Aorta (tissue), 5 donors: ENCODE data around the gene MYBPC1. TPM values are rescaled to one million over a fixed set of nuclear protein-coding genes. Genes with fewer than 3 reads are reported as not detected.

ENCODE experiments used
- ATAC-seq: fragments of 200-7000 bp; cut with Tn5 transposase; one replicate; pipeline ENCODE4 v1.9.1; 2022; ENCODE audit warnings: moderate library complexity; ENCODE audit not compliant: low FRiP score
- DNase-seq, 2 donors: peaks; one replicate each; pipeline ENCODE4 v3.0.0-alpha.2; 2020
- H3K27ac ChIP-seq, 2 donors: one replicate each; pipeline ENCODE4 v1.5.1; 2013; ENCODE audit warnings: low read length in 2 of 2, mild to moderate bottlenecking in 2 of 2, moderate library complexity in 2 of 2, control low read depth in 1 of 2, inconsistent platforms in 1 of 2, low read depth in 1 of 2
- H3K27me3 ChIP-seq, 2 donors: one replicate each; pipeline ENCODE4 v1.6.1; 2013; ENCODE audit warnings: control low read depth in 1 of 2, low read length in 1 of 2, mild to moderate bottlenecking in 1 of 2, moderate library complexity in 1 of 2; ENCODE audit not compliant: insufficient read depth in 2 of 2, control insufficient read depth in 1 of 2
- H3K36me3 ChIP-seq, 2 donors: one replicate each; pipeline ENCODE4 v1.6.1; 2013; ENCODE audit warnings: control low read depth in 1 of 2, low read length in 1 of 2, mild to moderate bottlenecking in 1 of 2; ENCODE audit not compliant: insufficient read depth in 2 of 2, control insufficient read depth in 1 of 2
- H3K4me1 ChIP-seq, 2 donors: one replicate each; pipeline ENCODE4 v1.6.1; 2013; ENCODE audit warnings: low read length in 2 of 2, control low read depth in 1 of 2, mild to moderate bottlenecking in 1 of 2, moderate library complexity in 1 of 2; ENCODE audit not compliant: insufficient read depth in 2 of 2, control insufficient read depth in 1 of 2
- H3K4me3 ChIP-seq, 2 donors: one replicate each; pipeline ENCODE4 v1.5.1; 2013; ENCODE audit warnings: low read length in 2 of 2, control low read depth in 1 of 2, mild to moderate bottlenecking in 1 of 2
- H3K9me3 ChIP-seq: one replicate; pipeline ENCODE4 v1.6.1; 2013; ENCODE audit warnings: mild to moderate bottlenecking, low read length; ENCODE audit not compliant: control insufficient read depth
- WGBS, 2 donors: extraction: QIAGEN DNeasy Blood & Tissue Kit; methylation state at CpG; one replicate each; pipeline ENCODE4 v1.1.7; 2013; 5-methylcytosine and 5-hydroxymethylcytosine counted together
- intact Hi-C, 2 donors: fragments of 100-400 bp; cut with DNase I; formaldehyde crosslinking; loops; one replicate each; pipeline versions ENCODE4 v1.14.2 to v1.15.0; 2022
- polyA plus RNA-seq, 2 donors: library from polyadenylated mRNA; stranded (reverse); fragments of 200-250 nt; gene quantifications; one replicate each; pipeline ENCODE4 v1.2.3, GENCODE V29; 2013
- total RNA-seq, 2 donors: library from RNA; stranded (reverse); fragmentation: NEBNext Ultra II Directional; extraction: Animal tissue kit (Norgen Biotek cat#: 25700); gene quantifications; one replicate each; pipeline ENCODE4 v1.2.1, GENCODE V29; 2021
- donor health status: healthy with polysubstance abuse.
- donor health status: Bipolar disorder and iron deficiency.
- donor health status: DM: no; HTN: no; CAD: no.
- donor health status: DM: no; HTN: no; CAD: no.
- donor health status: DM: yes; HTN: yes; CAD: no.

Gene MYBPC1
- total and polyA plus RNA-seq, 4 donors = 0.36 TPM; not detected in 3

GRCh38 chr12:101608301-101609133 is 13.7 kb downstream of the MYBPC1 start:
- WGBS, 2 donors = 75 to 78% methylated on average over 10 of the region's 10 CpGs
- no peaks in the 10 kb centered on the region for H3K27me3 ChIP-seq
- intact Hi-C loops = no loop called here
- H3K9me3 ChIP-seq = no peaks in the 10 kb centered on the region
- no peak for ATAC-seq
- no peaks in the 10 kb centered on the region for H3K4me1 ChIP-seq
- no peaks in the 10 kb centered on the region for H3K36me3 ChIP-seq
- DNase-seq = no peak
- no peak overlapping the region for H3K4me3 ChIP-seq
- no peak overlapping the region for H3K27ac ChIP-seq

GRCh38 chr12:101609198-101609597 is 14.4 kb downstream of the MYBPC1 start:
- no peak for ATAC-seq
- no peaks in the 10 kb centered on the region for H3K36me3 ChIP-seq
- H3K4me1 ChIP-seq = no peaks in the 10 kb centered on the region
- no peak overlapping the region for H3K27ac ChIP-seq
- H3K27me3 ChIP-seq = no peaks in the 10 kb centered on the region
- H3K4me3 ChIP-seq = no peak overlapping the region
- no peaks in the 10 kb centered on the region for H3K9me3 ChIP-seq
- intact Hi-C loops = no loop called here
- DNase-seq = no peak
- 92 to 97% methylated on average over 4 of the region's 4 CpGs for WGBS, 2 donors

DNA sequence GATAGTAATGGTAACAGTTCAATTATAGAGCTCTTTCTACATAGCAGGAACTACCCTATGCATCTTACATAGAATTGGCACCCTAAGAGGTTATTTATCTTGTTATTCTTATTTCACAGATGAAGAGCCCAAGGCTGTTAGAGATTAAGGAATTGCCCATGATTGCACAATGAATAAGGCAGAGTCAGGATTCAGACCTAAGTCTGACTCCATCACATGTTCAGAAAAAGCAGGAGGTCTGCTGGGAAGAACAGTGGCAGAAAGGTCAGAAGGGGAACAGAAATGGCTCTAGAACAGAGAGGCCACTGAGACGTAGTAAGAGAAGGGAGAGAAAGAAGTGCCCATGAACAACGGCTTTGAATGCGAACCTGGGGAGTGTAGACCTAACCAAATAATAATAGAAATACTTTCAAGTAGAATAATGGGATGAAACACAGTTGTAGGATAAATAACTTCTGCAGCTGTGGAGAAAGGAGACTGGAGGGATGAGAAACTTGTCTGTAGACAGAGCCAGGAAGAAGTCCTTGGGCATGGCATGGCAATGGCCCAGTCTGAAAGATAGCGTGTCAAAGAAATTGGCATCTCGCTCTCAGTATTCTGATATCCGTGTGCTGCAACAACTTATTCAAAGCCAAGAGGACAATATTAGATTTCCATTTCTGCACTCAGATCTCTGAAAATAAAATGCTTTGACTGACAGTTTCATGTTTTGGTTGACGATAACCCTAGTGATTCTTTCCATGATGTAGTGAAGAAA is 17.6 kb downstream of the MYBPC1 start:
- Histone ChIP-seq H3K4me3 (no peak overlapping the region), H3K4me1 (no peaks in the 10 kb centered on the region), H3K9me3 (no peaks in the 10 kb centered on the region), H3K36me3 (no peaks in the 10 kb centered on the region), H3K27ac (no peak overlapping the region), H3K27me3 (no peaks in the 10 kb centered on the region)
- ATAC-seq (peak; percentile 20), DNase-seq (no peak)
- 30 to 39% methylated on average over 7 of the region's 7 CpGs for WGBS, 2 donors
- intact Hi-C loops = no loop called here

DNA sequence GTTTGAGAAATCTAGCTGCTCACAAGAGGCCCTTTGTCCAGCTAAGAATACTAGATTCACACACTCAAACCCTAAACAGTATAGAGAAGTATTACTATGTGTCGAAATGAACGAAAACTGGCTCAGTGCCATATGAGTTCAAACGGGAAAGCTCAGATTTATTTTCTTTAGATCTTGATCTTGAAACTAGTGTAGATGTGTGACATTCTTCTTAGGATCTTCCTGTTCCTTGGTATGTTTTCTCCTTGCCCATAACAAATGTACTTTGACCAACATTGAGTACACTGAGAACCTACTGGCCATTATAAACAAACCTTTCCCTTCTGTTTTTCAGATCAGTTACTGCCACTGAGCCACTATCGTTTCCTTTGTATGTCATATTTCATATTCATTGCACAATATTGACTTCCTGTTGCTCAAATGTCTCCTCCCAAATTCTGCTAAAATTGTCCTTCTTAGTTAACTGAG is 21.3 kb downstream of the MYBPC1 start:
- Histone ChIP-seq H3K27ac (no peak overlapping the region), H3K9me3 (no peaks in the 10 kb centered on the region), H3K4me3 (no peak overlapping the region), H3K4me1 (peaks cover 0 to 3% of the 10 kb centered on the region in 2 donors), H3K36me3 (no peaks in the 10 kb centered on the region), H3K27me3 (no peaks in the 10 kb centered on the region)
- ATAC-seq (peak; percentile 61), DNase-seq (no peak)
- intact Hi-C loops = no loop called here
- 12 to 16% methylated on average over 4 of the region's 4 CpGs for WGBS, 2 donors

DNA sequence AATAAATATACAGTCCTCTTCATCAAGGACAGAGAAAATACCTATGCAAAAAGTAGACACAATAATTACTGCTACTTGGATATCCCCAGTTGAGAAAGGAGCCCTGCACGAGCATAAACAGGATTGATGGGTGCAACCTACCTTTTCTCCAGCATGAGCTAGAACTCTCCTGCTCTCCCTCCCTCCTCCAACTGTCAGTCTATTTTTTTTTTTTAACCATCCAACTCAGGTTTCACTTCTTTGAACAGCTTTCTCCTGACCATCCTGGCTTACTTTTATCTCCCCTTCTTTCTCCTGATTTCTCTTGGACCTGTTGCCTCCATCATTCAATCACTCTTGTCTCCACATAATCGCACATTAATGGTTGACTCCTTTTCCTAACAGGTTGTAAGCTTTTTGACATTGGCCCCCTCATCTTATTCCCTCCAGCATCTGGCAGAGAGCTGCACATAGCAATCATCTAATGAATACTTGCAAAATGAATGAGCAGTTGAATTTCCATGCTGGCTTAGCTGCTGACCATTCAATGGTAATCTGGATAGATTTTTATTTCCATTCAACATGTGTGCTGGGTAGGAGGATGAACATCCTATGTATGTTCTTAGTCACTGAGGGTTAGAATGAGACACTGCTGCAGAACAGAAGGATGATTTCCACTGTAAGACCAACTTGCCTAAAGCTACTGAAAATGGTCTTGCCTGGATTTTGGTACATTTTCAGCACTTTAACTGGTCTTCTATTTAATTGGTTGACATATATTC is 24.4 kb downstream of the MYBPC1 start:
- no peaks in the 10 kb centered on the region for H3K9me3 ChIP-seq
- H3K4me1 ChIP-seq = peaks cover 0 to 3% of the 10 kb centered on the region in 2 donors
- ATAC-seq (no peak), DNase-seq (no peak)
- no peaks in the 10 kb centered on the region for H3K36me3 ChIP-seq
- intact Hi-C loops = no loop called here
- no peaks in the 10 kb centered on the region for H3K27me3 ChIP-seq
- no peak overlapping the region for H3K4me3 ChIP-seq
- no peak overlapping the region for H3K27ac ChIP-seq
- 85 to 95% methylated on average over 2 of the region's 2 CpGs for WGBS, 2 donors

GRCh38 chr12:101619858-101620761 is 25.3 kb downstream of the MYBPC1 start:
- Histone ChIP-seq H3K36me3 (no peaks in the 10 kb centered on the region), H3K4me1 (peaks cover 0 to 3% of the 10 kb centered on the region in 2 donors), H3K4me3 (no peak overlapping the region), H3K9me3 (no peaks in the 10 kb centered on the region), H3K27me3 (no peaks in the 10 kb centered on the region), H3K27ac (no peak overlapping the region)
- intact Hi-C loops = no loop called here
- DNase-seq (no peak), ATAC-seq (no peak)
- 13 to 15% methylated on average over 6 of the region's 6 CpGs for WGBS, 2 donors

GRCh38 chr12:101620762-101621133 is 26.0 kb downstream of the MYBPC1 start:
- Histone ChIP-seq H3K4me3 (no peak overlapping the region), H3K9me3 (no peaks in the 10 kb centered on the region), H3K27ac (no peak overlapping the region), H3K4me1 (peaks cover 0 to 3% of the 10 kb centered on the region in 2 donors), H3K27me3 (no peaks in the 10 kb centered on the region), H3K36me3 (no peaks in the 10 kb centered on the region)
- no peak for ATAC-seq
- no peak for DNase-seq
- intact Hi-C loops = no loop called here
- 30 to 31% methylated on average over 2 of the region's 2 CpGs for WGBS, 2 donors

- DNase-seq (no peak), ATAC-seq (no peak)
- Histone ChIP-seq H3K4me3 (no peak overlapping the region), H3K4me1 (no peaks in the 10 kb centered on the region), H3K27ac (no peak overlapping the region), H3K27me3 (peaks cover 0 to 2% of the 10 kb centered on the region in 2 donors), H3K36me3 (no peaks in the 10 kb centered on the region), H3K9me3 (no peaks in the 10 kb centered on the region)
- intact Hi-C loops = no loop called here
- whole genome bisulfite sequencing, 2 donors = 38 to 57% methylated on average over 3 of the region's 3 CpGs
These were observed 33.9 kb downstream of the MYBPC1 start for GRCh38 chr12:101628676-101629075.
